ENCODE results near the gene QSOX1.

Gene QSOX1

GRCh38 chr1:180136331-180136967 lies 18.2 kb upstream of the QSOX1 start:
- Histone ChIP-seq H3K36me3 (ENCODE audit: insufficient read depth, insufficient read length, low read length) (no peaks in the 10 kb centered on the region), H3K9ac (ENCODE audit: insufficient read length, low read depth) (no peak overlapping the region), H3K27me3 (ENCODE audit: insufficient read depth, insufficient read length) (no peaks in the 10 kb centered on the region), H3K4me1 (ENCODE audit: insufficient read depth, insufficient read length) (no peaks in the 10 kb centered on the region), H3K9me3 (ENCODE audit: insufficient read depth, low read length) (no peaks in the 10 kb centered on the region), H3K4me3 (ENCODE audit: insufficient read length, low read depth) (no peak overlapping the region)
- no peak for DNase-seq (ENCODE audit: low read depth, low spot score)
- TF ChIP-seq YY1 (IDR thresholded peaks at IDR 0.05; ENCODE audit: insufficient read depth, insufficient read length), result no peak
- no peak for TF ChIP-seq SUZ12 (IDR thresholded peaks at IDR 0.05; ENCODE audit: extremely low read depth, insufficient read depth, insufficient read length)
- no peak for TF ChIP-seq ZNF274 (IDR thresholded peaks at IDR 0.05; ENCODE audit: low read depth, low read length)

GRCh38 chr1:180136968-180137356 lies 17.7 kb upstream of the QSOX1 start:
- no peaks in the 10 kb centered on the region for H3K9me3 ChIP-seq (ENCODE audit: insufficient read depth, low read length)
- DNase-seq (ENCODE audit: low read depth, low spot score), result no peak

DNA sequence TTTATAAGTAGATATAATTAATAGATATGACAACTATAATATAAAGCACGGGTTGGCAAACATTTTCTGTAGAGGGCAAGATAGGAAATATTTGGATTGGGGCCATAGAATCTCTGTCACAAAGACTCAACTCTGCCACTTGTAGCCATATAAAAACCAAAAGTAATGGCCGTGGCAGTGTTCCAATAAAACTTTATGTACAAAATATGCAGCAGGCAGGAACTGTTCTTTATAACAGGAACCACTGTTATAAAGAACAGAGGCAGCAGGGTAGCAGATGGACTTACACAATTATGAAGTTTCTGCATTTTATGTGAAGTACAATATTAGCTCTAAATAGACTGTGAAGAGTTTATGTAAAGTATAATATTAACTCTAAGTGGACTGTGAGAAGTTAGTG lies 16.9 kb upstream of the QSOX1 start:
- DNase-seq (ENCODE audit: low read depth, low spot score), result no peak
- no peak overlapping the region for H3K9ac ChIP-seq (ENCODE audit: insufficient read length, low read depth)
- no peaks in the 10 kb centered on the region for H3K9me3 ChIP-seq (ENCODE audit: insufficient read depth, low read length)
- no peaks in the 10 kb centered on the region for H3K27me3 ChIP-seq (ENCODE audit: insufficient read depth, insufficient read length)
- H3K36me3 ChIP-seq (ENCODE audit: insufficient read depth, insufficient read length, low read length), result no peaks in the 10 kb centered on the region
- no peak for TF ChIP-seq YY1 (IDR thresholded peaks at IDR 0.05; ENCODE audit: insufficient read depth, insufficient read length)
- no peak for TF ChIP-seq ZNF274 (IDR thresholded peaks at IDR 0.05; ENCODE audit: low read depth, low read length)
- no peak for TF ChIP-seq SUZ12 (IDR thresholded peaks at IDR 0.05; ENCODE audit: extremely low read depth, insufficient read depth, insufficient read length)
- no peaks in the 10 kb centered on the region for H3K4me1 ChIP-seq (ENCODE audit: insufficient read depth, insufficient read length)
- no peak overlapping the region for H3K4me3 ChIP-seq (ENCODE audit: insufficient read length, low read depth)

More at GRCh38 chr1:180136968-180137356, 17.7 kb upstream of the QSOX1 start:
- TF ChIP-seq SUZ12 (IDR thresholded peaks at IDR 0.05; ENCODE audit: extremely low read depth, insufficient read depth, insufficient read length) (no peak), YY1 (IDR thresholded peaks at IDR 0.05; ENCODE audit: insufficient read depth, insufficient read length) (no peak), ZNF274 (IDR thresholded peaks at IDR 0.05; ENCODE audit: low read depth, low read length) (no peak)
- Histone ChIP-seq H3K9ac (ENCODE audit: insufficient read length, low read depth) (no peak overlapping the region), H3K4me3 (ENCODE audit: insufficient read length, low read depth) (no peak overlapping the region), H3K27me3 (ENCODE audit: insufficient read depth, insufficient read length) (no peaks in the 10 kb centered on the region), H3K4me1 (ENCODE audit: insufficient read depth, insufficient read length) (no peaks in the 10 kb centered on the region), H3K36me3 (ENCODE audit: insufficient read depth, insufficient read length, low read length) (no peaks in the 10 kb centered on the region)

DNA sequence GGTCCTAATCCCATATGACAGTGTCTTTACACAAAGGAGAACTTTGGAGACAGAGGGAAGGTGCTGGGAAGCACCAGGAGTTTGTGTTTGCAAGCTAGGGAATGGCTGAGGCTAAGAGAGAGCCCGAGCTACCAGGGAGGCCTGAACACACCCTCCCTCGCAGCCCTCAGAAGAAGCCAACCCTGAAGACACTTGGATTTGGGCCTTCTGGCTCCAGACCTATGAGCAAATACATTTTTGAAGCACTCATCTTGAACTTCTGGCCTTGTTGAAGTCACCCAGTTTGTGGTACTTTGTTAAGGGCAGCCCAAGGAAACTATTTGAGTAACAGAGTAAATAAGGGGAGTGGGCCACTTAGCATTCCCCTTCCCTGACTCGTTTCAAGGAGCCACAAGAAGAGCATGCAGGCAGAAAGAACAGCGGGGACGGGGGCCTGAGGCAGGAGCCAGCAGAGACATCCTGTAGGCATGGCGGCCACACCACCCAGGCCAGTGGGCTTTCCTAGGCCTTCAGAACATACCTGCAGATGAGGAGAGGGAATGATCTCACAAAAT lies 13.2 kb upstream of the QSOX1 start:
- H3K4me3 ChIP-seq (ENCODE audit: insufficient read length, low read depth), result no peak overlapping the region
- H3K9ac ChIP-seq (ENCODE audit: insufficient read length, low read depth), result no peak overlapping the region
- H3K27me3 ChIP-seq (ENCODE audit: insufficient read depth, insufficient read length), result no peaks in the 10 kb centered on the region
- no peaks in the 10 kb centered on the region for H3K4me1 ChIP-seq (ENCODE audit: insufficient read depth, insufficient read length)
- H3K9me3 ChIP-seq (ENCODE audit: insufficient read depth, low read length), result no peaks in the 10 kb centered on the region
- no peak for DNase-seq (ENCODE audit: low read depth, low spot score)
- H3K36me3 ChIP-seq (ENCODE audit: insufficient read depth, insufficient read length, low read length), result no peaks in the 10 kb centered on the region
- TF ChIP-seq ZNF274 (IDR thresholded peaks at IDR 0.05; ENCODE audit: low read depth, low read length), result no peak
- TF ChIP-seq SUZ12 (IDR thresholded peaks at IDR 0.05; ENCODE audit: extremely low read depth, insufficient read depth, insufficient read length), result no peak
- TF ChIP-seq YY1 (IDR thresholded peaks at IDR 0.05; ENCODE audit: insufficient read depth, insufficient read length), result no peak

GRCh38 chr1:180143359-180143758 lies 11.3 kb upstream of the QSOX1 start:
- DNase-seq (ENCODE audit: low read depth, low spot score), result no peak
- TF ChIP-seq SUZ12 (IDR thresholded peaks at IDR 0.05; ENCODE audit: extremely low read depth, insufficient read depth, insufficient read length) (no peak), ZNF274 (IDR thresholded peaks at IDR 0.05; ENCODE audit: low read depth, low read length) (no peak), YY1 (IDR thresholded peaks at IDR 0.05; ENCODE audit: insufficient read depth, insufficient read length) (no peak)
- H3K27me3 ChIP-seq (ENCODE audit: insufficient read depth, insufficient read length), result no peaks in the 10 kb centered on the region
- no peaks in the 10 kb centered on the region for H3K4me1 ChIP-seq (ENCODE audit: insufficient read depth, insufficient read length)
- no peaks in the 10 kb centered on the region for H3K9me3 ChIP-seq (ENCODE audit: insufficient read depth, low read length)
- H3K4me3 ChIP-seq (ENCODE audit: insufficient read length, low read depth), result no peak overlapping the region
- no peaks in the 10 kb centered on the region for H3K36me3 ChIP-seq (ENCODE audit: insufficient read depth, insufficient read length, low read length)
- no peak overlapping the region for H3K9ac ChIP-seq (ENCODE audit: insufficient read length, low read depth)

DNA sequence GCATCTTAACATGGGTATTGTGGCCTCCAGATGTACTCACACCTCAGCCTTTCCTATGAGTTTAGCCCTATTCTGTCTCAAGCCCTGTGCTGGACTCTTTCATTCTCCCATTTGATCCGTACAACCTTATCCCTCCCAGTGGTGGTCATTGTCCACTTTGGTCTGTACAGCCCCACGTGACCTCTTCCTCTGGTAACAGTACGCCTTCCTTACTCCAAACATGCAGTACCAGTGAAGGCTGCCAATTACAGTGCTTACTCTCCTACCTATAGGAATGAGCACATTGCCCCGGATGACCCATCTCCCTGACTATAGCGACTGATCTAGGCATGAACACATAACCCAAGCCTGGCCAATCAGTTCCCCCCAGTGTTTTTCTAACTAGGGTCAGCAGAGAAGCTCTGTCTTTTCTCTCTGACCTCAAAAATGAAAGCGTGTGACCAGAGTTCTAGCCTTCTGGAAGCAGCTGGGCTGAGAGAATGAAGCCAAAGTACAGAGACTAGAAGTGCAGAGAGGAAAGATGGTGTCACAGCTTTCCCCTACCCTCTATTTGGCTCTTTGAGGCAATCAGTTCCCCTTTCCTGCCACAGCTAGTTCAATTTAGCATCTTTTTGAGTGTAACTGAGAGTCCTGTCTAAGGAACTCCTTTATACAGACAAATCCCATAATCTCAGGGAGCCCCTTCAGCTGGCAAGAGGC lies 9.9 kb upstream of the QSOX1 start:
- Histone ChIP-seq H3K9ac (ENCODE audit: insufficient read length, low read depth) (no peak overlapping the region), H3K9me3 (ENCODE audit: insufficient read depth, low read length) (no peaks in the 10 kb centered on the region), H3K36me3 (ENCODE audit: insufficient read depth, insufficient read length, low read length) (no peaks in the 10 kb centered on the region), H3K4me3 (ENCODE audit: insufficient read length, low read depth) (no peak overlapping the region), H3K27me3 (ENCODE audit: insufficient read depth, insufficient read length) (peaks cover 3% of the 10 kb centered on the region), H3K4me1 (ENCODE audit: insufficient read depth, insufficient read length) (no peaks in the 10 kb centered on the region)
- DNase-seq (ENCODE audit: low read depth, low spot score), result no peak
- no peak for TF ChIP-seq SUZ12 (IDR thresholded peaks at IDR 0.05; ENCODE audit: extremely low read depth, insufficient read depth, insufficient read length)
- TF ChIP-seq YY1 (IDR thresholded peaks at IDR 0.05; ENCODE audit: insufficient read depth, insufficient read length), result no peak
- no peak for TF ChIP-seq ZNF274 (IDR thresholded peaks at IDR 0.05; ENCODE audit: low read depth, low read length)

DNA sequence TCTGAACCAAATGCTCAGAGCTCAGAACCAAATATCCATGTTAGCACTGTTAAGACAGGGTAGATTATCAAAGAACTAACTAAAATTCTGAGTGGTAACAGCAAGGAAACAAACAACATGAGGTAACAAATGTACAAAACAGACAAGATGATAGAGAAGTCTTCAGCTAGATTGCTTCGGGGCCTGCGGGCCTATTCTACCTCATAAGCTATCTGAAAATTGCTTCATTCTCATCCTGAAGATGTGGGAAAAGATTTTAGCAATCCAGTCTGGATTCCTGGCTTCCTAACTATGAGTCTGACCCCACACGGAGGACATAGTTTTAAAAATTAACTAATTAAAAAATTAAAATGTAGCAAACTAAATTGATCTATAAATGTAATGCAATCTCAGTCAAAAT lies 9.2 kb upstream of the QSOX1 start:
- DNase-seq (ENCODE audit: low read depth, low spot score), result no peak
- H3K4me3 ChIP-seq (ENCODE audit: insufficient read length, low read depth), result no peak overlapping the region
- no peak overlapping the region for H3K9ac ChIP-seq (ENCODE audit: insufficient read length, low read depth)
- no peak for TF ChIP-seq YY1 (IDR thresholded peaks at IDR 0.05; ENCODE audit: insufficient read depth, insufficient read length)
- no peak for TF ChIP-seq ZNF274 (IDR thresholded peaks at IDR 0.05; ENCODE audit: low read depth, low read length)
- no peak for TF ChIP-seq SUZ12 (IDR thresholded peaks at IDR 0.05; ENCODE audit: extremely low read depth, insufficient read depth, insufficient read length)
- no peaks in the 10 kb centered on the region for H3K36me3 ChIP-seq (ENCODE audit: insufficient read depth, insufficient read length, low read length)
- no peaks in the 10 kb centered on the region for H3K4me1 ChIP-seq (ENCODE audit: insufficient read depth, insufficient read length)
- H3K27me3 ChIP-seq (ENCODE audit: insufficient read depth, insufficient read length), result peaks cover 5% of the 10 kb centered on the region
- no peaks in the 10 kb centered on the region for H3K9me3 ChIP-seq (ENCODE audit: insufficient read depth, low read length)
